Neural cell (in vitro differentiated cells): Measurements from ENCODE around the gene UQCRQ.

Experiments
- CTCF ChIP-seq: fragments of 450-650 bp; IDR thresholded peaks from 2 replicates; pipeline ENCODE4 v1.5.1; 2014; ENCODE audit warnings: antibody characterized with exemption, mild to moderate bottlenecking, moderate library complexity; ENCODE audit not compliant: poor library complexity, severe bottlenecking
- RAD21 ChIP-seq: fragments of 450-650 bp; conservative IDR thresholded peaks from 2 replicates; pipeline ENCODE4 v1.6.1; 2014; ENCODE audit warnings: antibody characterized with exemption, mild to moderate bottlenecking, moderate library complexity

- no peak for TF ChIP-seq RAD21
- TF ChIP-seq CTCF = no peak
Measured at GRCh38 chr5:132848270-132848669, 18.2 kb upstream of the UQCRQ start.
